Measurements from ENCODE around the gene FARP2.
A peak's percentile ranks its signal among the peaks of the same experiment; 100 is the strongest.
"Not testable (repeated sequence)": the region's sequence is repeated elsewhere in the genome, so short reads cannot be mapped to it uniquely, and the experiment has no call there.

FARP2 gene

GRCh38 chr2:241415196-241415595, 59.1 kb downstream of the FARP2 start:
- Histone ChIP-seq H2BK120ac (ENCODE audit: low read depth, low read length) (no peak overlapping the region), H3K4me1 (ENCODE audit: control insufficient read depth in 2 of 2, insufficient read depth in 1 of 2, low read depth in 1 of 2, low read length in 2 of 2) (no peaks in the 10 kb centered on the region), H3K36me3 (replicated peaks in 1 of 2; ENCODE audit: control insufficient read depth in 2 of 2, insufficient read depth in 2 of 2, low read length in 2 of 2) (peaks cover 31 to 77% of the 10 kb centered on the region in 2 donors), H3K27ac (replicated peaks; ENCODE audit: low read length) (no peak overlapping the region), H2BK15ac (ENCODE audit: low read length) (no peak overlapping the region), H3K27me3 (ENCODE audit: control insufficient read depth in 3 of 3, insufficient read depth in 3 of 3, low read depth in 1 of 3, low read length in 3 of 3) (no peaks in the 10 kb centered on the region), H3K9me3 (replicated peaks in 1 of 2; ENCODE audit: control insufficient read depth in 2 of 2, insufficient read depth in 1 of 2, low read depth in 1 of 2, low read length in 2 of 2) (no peaks in the 10 kb centered on the region), H3K4me2 (ENCODE audit: insufficient read depth, low read length, poor library complexity, severe bottlenecking) (no peak overlapping the region), H3K4me3 (ENCODE audit: low read length in 2 of 2) (no peak overlapping the region), H3K9ac (ENCODE audit: low read depth, low read length, poor library complexity) (no peak overlapping the region), H4K91ac (ENCODE audit: low read depth, low read length, poor library complexity) (no peak overlapping the region), H3K23ac (ENCODE audit: low read depth, low read length, poor library complexity) (no peak overlapping the region), H4K8ac (ENCODE audit: low read depth, low read length) (no peak overlapping the region), H2AK5ac (ENCODE audit: low read depth, low read length) (no peak overlapping the region), H3K79me1 (ENCODE audit: low read depth, low read length) (no peaks in the 10 kb centered on the region), H2AFZ (ENCODE audit: low read length) (no peak overlapping the region), H3K4ac (ENCODE audit: low read length) (no peak overlapping the region), H2BK12ac (ENCODE audit: low read length) (no peak overlapping the region), H3K18ac (ENCODE audit: low read length) (no peak overlapping the region), H2BK5ac (ENCODE audit: low read length) (no peak overlapping the region), H3K14ac (ENCODE audit: low read length) (peak overlapping the region; percentile 27)
- DNase-seq (ENCODE audit: low spot score), result no peak
- WGBS, 2 donors (ENCODE audit: extremely low coverage in 2 of 2, insufficient read length in 2 of 2, insufficient replicate concordance in 1 of 2), result no CpG with 5 or more reads among the region's 3 CpGs

GRCh38 chr2:241417626-241418025, 61.5 kb downstream of the FARP2 start:
- H3K23ac ChIP-seq (ENCODE audit: low read depth, low read length, poor library complexity), result no peak overlapping the region
- no peak overlapping the region for H3K4me3 ChIP-seq (ENCODE audit: low read length in 2 of 2)
- H3K9me3 ChIP-seq (replicated peaks in 1 of 2; ENCODE audit: control insufficient read depth in 2 of 2, insufficient read depth in 1 of 2, low read depth in 1 of 2, low read length in 2 of 2), result peaks cover 0 to 4% of the 10 kb centered on the region in 2 donors
- H2BK5ac ChIP-seq (ENCODE audit: low read length), result no peak overlapping the region
- no peak overlapping the region for H2BK12ac ChIP-seq (ENCODE audit: low read length)
- no peak overlapping the region for H3K4ac ChIP-seq (ENCODE audit: low read length)
- H2BK15ac ChIP-seq (ENCODE audit: low read length), result no peak overlapping the region
- H3K9ac ChIP-seq (ENCODE audit: low read depth, low read length, poor library complexity), result no peak overlapping the region
- peaks cover 29 to 74% of the 10 kb centered on the region in 2 donors for H3K36me3 ChIP-seq (replicated peaks in 1 of 2; ENCODE audit: control insufficient read depth in 2 of 2, insufficient read depth in 2 of 2, low read length in 2 of 2)
- H4K8ac ChIP-seq (ENCODE audit: low read depth, low read length), result no peak overlapping the region
- no peaks in the 10 kb centered on the region for H3K4me1 ChIP-seq (ENCODE audit: control insufficient read depth in 2 of 2, insufficient read depth in 1 of 2, low read depth in 1 of 2, low read length in 2 of 2)
- H3K27ac ChIP-seq (replicated peaks; ENCODE audit: low read length), result no peak overlapping the region
- WGBS, 2 donors (ENCODE audit: extremely low coverage in 2 of 2, insufficient read length in 2 of 2, insufficient replicate concordance in 1 of 2), result no CpG with 5 or more reads among the region's 6 CpGs
- no peak for DNase-seq (ENCODE audit: low spot score)
- no peak overlapping the region for H3K18ac ChIP-seq (ENCODE audit: low read length)
- H3K4me2 ChIP-seq (ENCODE audit: insufficient read depth, low read length, poor library complexity, severe bottlenecking), result no peak overlapping the region
- no peaks in the 10 kb centered on the region for H3K79me1 ChIP-seq (ENCODE audit: low read depth, low read length)
- no peak overlapping the region for H3K14ac ChIP-seq (ENCODE audit: low read length)
- no peak overlapping the region for H2AK5ac ChIP-seq (ENCODE audit: low read depth, low read length)
- H3K27me3 ChIP-seq (ENCODE audit: control insufficient read depth in 3 of 3, insufficient read depth in 3 of 3, low read depth in 1 of 3, low read length in 3 of 3), result no peaks in the 10 kb centered on the region
- no peak overlapping the region for H2AFZ ChIP-seq (ENCODE audit: low read length)
- no peak overlapping the region for H4K91ac ChIP-seq (ENCODE audit: low read depth, low read length, poor library complexity)
- H2BK120ac ChIP-seq (ENCODE audit: low read depth, low read length), result no peak overlapping the region

- WGBS, 2 donors (ENCODE audit: extremely low coverage in 2 of 2, insufficient read length in 2 of 2, insufficient replicate concordance in 1 of 2), result no CpG with 5 or more reads among the region's 3 CpGs
- Histone ChIP-seq H3K23ac (ENCODE audit: low read depth, low read length, poor library complexity) (no peak overlapping the region), H3K18ac (ENCODE audit: low read length) (no peak overlapping the region), H3K9me3 (replicated peaks in 1 of 2; ENCODE audit: control insufficient read depth in 2 of 2, insufficient read depth in 1 of 2, low read depth in 1 of 2, low read length in 2 of 2) (peaks cover 0 to 18% of the 10 kb centered on the region in 2 donors), H3K4me3 (ENCODE audit: low read length in 2 of 2) (no peak overlapping the region), H2BK120ac (ENCODE audit: low read depth, low read length) (no peak overlapping the region), H4K8ac (ENCODE audit: low read depth, low read length) (no peak overlapping the region), H3K4me1 (ENCODE audit: control insufficient read depth in 2 of 2, insufficient read depth in 1 of 2, low read depth in 1 of 2, low read length in 2 of 2) (no peaks in the 10 kb centered on the region), H2AK5ac (ENCODE audit: low read depth, low read length) (no peak overlapping the region), H3K14ac (ENCODE audit: low read length) (no peak overlapping the region), H4K91ac (ENCODE audit: low read depth, low read length, poor library complexity) (no peak overlapping the region), H3K4me2 (ENCODE audit: insufficient read depth, low read length, poor library complexity, severe bottlenecking) (no peak overlapping the region), H2BK15ac (ENCODE audit: low read length) (no peak overlapping the region), H2BK5ac (ENCODE audit: low read length) (no peak overlapping the region), H3K79me1 (ENCODE audit: low read depth, low read length) (no peaks in the 10 kb centered on the region), H3K4ac (ENCODE audit: low read length) (no peak overlapping the region), H3K36me3 (replicated peaks in 1 of 2; ENCODE audit: control insufficient read depth in 2 of 2, insufficient read depth in 2 of 2, low read length in 2 of 2) (peaks cover 10 to 37% of the 10 kb centered on the region in 2 donors), H3K9ac (ENCODE audit: low read depth, low read length, poor library complexity) (no peak overlapping the region), H2AFZ (ENCODE audit: low read length) (no peak overlapping the region), H2BK12ac (ENCODE audit: low read length) (no peak overlapping the region), H3K27me3 (ENCODE audit: control insufficient read depth in 3 of 3, insufficient read depth in 3 of 3, low read depth in 1 of 3, low read length in 3 of 3) (no peaks in the 10 kb centered on the region), H3K27ac (replicated peaks; ENCODE audit: low read length) (no peak overlapping the region)
- no peak for DNase-seq (ENCODE audit: low spot score)
Measured at GRCh38 chr2:241421330-241421729, 65.2 kb downstream of the FARP2 start.

GRCh38 chr2:241421942-241422341, 65.9 kb downstream of the FARP2 start:
- H3K4me3 ChIP-seq (ENCODE audit: low read length in 2 of 2); H3K9ac ChIP-seq (ENCODE audit: low read depth, low read length, poor library complexity); H3K23ac ChIP-seq (ENCODE audit: low read depth, low read length, poor library complexity); H3K4ac ChIP-seq (ENCODE audit: low read length); H3K18ac ChIP-seq (ENCODE audit: low read length); H3K79me1 ChIP-seq (ENCODE audit: low read depth, low read length); H2BK5ac ChIP-seq (ENCODE audit: low read length); H2AFZ ChIP-seq (ENCODE audit: low read length); H3K4me2 ChIP-seq (ENCODE audit: insufficient read depth, low read length, poor library complexity, severe bottlenecking); H4K8ac ChIP-seq (ENCODE audit: low read depth, low read length); H3K27ac ChIP-seq (replicated peaks; ENCODE audit: low read length); H3K27me3 ChIP-seq (ENCODE audit: control insufficient read depth in 3 of 3, insufficient read depth in 3 of 3, low read depth in 1 of 3, low read length in 3 of 3); H2BK12ac ChIP-seq (ENCODE audit: low read length); H3K4me1 ChIP-seq (ENCODE audit: control insufficient read depth in 2 of 2, insufficient read depth in 1 of 2, low read depth in 1 of 2, low read length in 2 of 2); DNase-seq (ENCODE audit: low spot score); H2BK120ac ChIP-seq (ENCODE audit: low read depth, low read length); H4K91ac ChIP-seq (ENCODE audit: low read depth, low read length, poor library complexity); H2AK5ac ChIP-seq (ENCODE audit: low read depth, low read length); H2BK15ac ChIP-seq (ENCODE audit: low read length); H3K14ac ChIP-seq (ENCODE audit: low read length): not testable (repeated sequence)
- H3K9me3 ChIP-seq (replicated peaks in 1 of 2; ENCODE audit: control insufficient read depth in 2 of 2, insufficient read depth in 1 of 2, low read depth in 1 of 2, low read length in 2 of 2), result peaks cover 0 to 18% of the 10 kb centered on the region in 2 donors
- H3K36me3 ChIP-seq (replicated peaks in 1 of 2; ENCODE audit: control insufficient read depth in 2 of 2, insufficient read depth in 2 of 2, low read length in 2 of 2), result peaks cover 10 to 37% of the 10 kb centered on the region in 2 donors
- no CpG with 5 or more reads among the region's 5 CpGs for WGBS, 2 donors (ENCODE audit: extremely low coverage in 2 of 2, insufficient read length in 2 of 2, insufficient replicate concordance in 1 of 2)
